GM06990 (cell line): Measurements from ENCODE around the gene PNO1.

Experiments used
- DNase-seq: peaks from one replicate; pipeline ENCODE4 v3.0.0-alpha.2; 2011; ENCODE audit not compliant: insufficient read length; ENCODE audit errors: extremely low read depth
- H3K27me3 ChIP-seq: replicated peaks from 2 replicates; pipeline ENCODE4 v1.6.0; 2011; ENCODE audit warnings: low read length; ENCODE audit not compliant: control insufficient read depth, insufficient read depth
- H3K36me3 ChIP-seq: 2 replicates; pipeline ENCODE4 v1.5.1; 2011; ENCODE audit warnings: low read length; ENCODE audit not compliant: control insufficient read depth, insufficient read depth
- H3K4me3 ChIP-seq: replicated peaks from 2 replicates; pipeline ENCODE4 v1.5.1; 2011; ENCODE audit warnings: low read depth, mild to moderate bottlenecking, control low read depth, low read length
- TF ChIP-seq, protein P1 (sequence below): IDR thresholded peaks from 2 replicates; pipeline ENCODE4 v1.5.1; 2011; ENCODE audit warnings: low read length, control low read depth, mild to moderate bottlenecking, inconsistent platforms; ENCODE audit not compliant: insufficient read depth, poor library complexity, severe bottlenecking

PNO1 gene

DNA sequence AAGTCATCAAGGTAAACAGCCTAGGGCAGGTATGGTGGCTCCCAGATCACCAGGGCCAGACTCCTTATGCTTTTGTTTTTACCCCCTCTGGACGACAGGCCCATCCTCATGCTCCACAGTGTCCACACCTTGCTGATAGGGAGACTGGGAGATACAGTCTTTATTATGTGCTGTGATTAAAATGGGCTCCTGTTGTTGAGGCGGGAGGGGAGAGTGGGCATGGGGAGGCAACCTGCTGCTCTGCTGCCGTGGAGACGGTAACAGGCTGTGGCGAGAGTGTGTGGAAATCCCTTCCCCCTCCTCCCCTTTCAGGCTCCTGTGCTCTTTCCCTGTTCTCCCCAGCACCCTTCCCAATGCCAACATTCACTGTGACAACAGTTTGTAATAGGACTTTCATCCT, 38.2 kb upstream of the PNO1 start:
- no peak overlapping the region for H3K4me3 ChIP-seq
- DNase-seq, result no peak
- no peaks in the 10 kb centered on the region for H3K36me3 ChIP-seq
- TF ChIP-seq, protein P1, sequence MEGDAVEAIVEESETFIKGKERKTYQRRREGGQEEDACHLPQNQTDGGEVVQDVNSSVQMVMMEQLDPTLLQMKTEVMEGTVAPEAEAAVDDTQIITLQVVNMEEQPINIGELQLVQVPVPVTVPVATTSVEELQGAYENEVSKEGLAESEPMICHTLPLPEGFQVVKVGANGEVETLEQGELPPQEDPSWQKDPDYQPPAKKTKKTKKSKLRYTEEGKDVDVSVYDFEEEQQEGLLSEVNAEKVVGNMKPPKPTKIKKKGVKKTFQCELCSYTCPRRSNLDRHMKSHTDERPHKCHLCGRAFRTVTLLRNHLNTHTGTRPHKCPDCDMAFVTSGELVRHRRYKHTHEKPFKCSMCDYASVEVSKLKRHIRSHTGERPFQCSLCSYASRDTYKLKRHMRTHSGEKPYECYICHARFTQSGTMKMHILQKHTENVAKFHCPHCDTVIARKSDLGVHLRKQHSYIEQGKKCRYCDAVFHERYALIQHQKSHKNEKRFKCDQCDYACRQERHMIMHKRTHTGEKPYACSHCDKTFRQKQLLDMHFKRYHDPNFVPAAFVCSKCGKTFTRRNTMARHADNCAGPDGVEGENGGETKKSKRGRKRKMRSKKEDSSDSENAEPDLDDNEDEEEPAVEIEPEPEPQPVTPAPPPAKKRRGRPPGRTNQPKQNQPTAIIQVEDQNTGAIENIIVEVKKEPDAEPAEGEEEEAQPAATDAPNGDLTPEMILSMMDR, result no peak
- H3K27me3 ChIP-seq, result no peaks in the 10 kb centered on the region

DNA sequence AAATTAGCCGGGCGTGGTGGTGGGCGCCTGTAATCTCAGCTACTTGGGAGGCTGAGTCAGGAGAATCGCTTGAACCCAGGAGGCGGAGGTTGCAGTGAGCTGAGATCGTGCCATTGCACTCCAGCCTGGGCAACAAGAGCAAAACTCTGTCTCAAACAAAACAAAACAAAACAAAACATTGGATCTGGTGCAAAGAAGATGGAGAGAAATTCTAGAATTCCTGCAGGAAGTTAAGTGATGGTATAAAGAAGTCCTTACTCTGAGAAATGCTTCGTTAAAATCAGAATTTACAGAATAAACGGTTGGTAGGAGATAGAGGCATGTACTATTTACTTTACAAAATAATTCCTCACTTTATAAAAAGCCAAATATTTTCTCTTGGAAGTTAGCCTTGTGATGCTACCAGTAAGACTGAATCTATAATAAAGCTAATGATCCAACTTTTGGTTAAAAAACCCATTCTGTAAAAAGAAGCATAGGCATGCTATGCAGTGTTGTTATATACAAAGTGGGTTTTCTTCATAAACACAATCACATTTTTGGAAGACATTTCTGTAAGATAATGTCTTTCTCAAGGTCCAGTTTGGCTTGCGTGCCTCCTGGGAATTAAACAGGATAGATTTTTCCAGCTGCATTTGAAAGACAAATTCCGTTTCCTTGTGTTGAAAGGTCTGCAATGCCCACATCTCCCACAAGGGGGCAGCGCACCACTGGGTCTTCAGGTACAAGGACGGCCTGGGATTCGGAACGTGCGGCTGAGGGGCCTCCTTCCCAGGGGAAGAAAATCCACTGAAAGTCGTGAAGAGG, 35.6 kb upstream of the PNO1 start:
- Histone ChIP-seq H3K36me3 (no peaks in the 10 kb centered on the region), H3K27me3 (no peaks in the 10 kb centered on the region), H3K4me3 (no peak overlapping the region; the same call in 1 of the 2 replicates)
- TF ChIP-seq, protein P1, result peak; percentile 97
- peak; percentile 40 for DNase-seq

DNA sequence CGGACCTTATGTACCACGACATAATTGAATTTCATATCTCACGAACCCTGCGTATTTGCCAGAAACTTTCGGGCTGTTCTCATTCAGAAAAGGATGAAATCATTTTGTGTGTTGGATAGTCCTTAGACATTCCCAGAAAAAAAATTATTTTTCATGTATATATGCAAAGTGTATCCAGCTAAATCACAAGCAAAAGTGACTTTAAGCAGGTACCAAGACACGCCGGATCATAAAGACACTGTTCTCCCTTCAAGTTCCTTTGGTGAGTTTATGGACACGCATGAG, 35.1 kb upstream of the PNO1 start:
- no peaks in the 10 kb centered on the region for H3K36me3 ChIP-seq
- DNase-seq, result no peak
- H3K4me3 ChIP-seq, result no peak overlapping the region
- TF ChIP-seq, protein P1, result no peak
- no peaks in the 10 kb centered on the region for H3K27me3 ChIP-seq

DNA sequence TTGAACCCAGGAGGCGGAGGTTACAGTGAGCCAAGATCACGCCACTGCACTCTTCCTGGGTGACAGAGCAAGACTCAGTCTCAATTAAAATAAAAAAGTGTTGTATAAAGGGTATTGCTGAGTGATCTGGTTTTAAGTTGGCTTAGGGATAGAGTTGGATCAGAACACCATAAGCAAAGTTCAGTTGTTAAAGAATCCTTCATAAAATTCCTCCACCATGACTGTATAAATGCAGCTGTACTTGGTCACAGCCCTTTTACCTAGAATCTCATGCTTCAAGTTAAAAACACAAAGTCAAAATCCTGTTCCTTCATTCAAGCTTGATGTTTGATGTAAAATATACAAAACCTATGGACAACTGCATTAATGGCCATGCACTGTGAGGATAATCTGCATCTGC, 33.4 kb upstream of the PNO1 start:
- Histone ChIP-seq H3K27me3 (no peaks in the 10 kb centered on the region), H3K4me3 (no peak overlapping the region), H3K36me3 (no peaks in the 10 kb centered on the region)
- TF ChIP-seq, protein P1, result no peak
- no peak for DNase-seq

DNA sequence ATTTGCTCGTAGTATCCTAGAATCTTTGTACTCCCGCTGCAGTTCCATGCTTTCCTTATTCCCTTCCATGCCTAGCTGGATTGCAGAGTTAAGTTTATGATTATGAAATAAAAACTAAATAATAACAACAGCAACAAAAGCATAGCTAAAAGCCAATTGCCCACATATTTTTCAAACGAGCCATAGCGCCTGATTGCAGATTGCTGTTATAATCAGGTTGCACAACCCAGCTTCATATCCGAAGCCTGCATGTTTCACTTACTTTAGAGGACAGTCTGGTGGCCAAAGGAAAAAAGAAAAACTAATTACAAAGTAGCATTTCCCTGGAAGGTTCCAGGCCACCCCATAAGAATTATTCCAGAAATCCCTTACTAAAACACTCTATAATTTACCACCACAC, 31.9 kb upstream of the PNO1 start:
- Histone ChIP-seq H3K27me3 (no peaks in the 10 kb centered on the region), H3K36me3 (no peaks in the 10 kb centered on the region), H3K4me3 (no peak overlapping the region)
- DNase-seq, result no peak
- TF ChIP-seq, protein P1, result no peak

DNA sequence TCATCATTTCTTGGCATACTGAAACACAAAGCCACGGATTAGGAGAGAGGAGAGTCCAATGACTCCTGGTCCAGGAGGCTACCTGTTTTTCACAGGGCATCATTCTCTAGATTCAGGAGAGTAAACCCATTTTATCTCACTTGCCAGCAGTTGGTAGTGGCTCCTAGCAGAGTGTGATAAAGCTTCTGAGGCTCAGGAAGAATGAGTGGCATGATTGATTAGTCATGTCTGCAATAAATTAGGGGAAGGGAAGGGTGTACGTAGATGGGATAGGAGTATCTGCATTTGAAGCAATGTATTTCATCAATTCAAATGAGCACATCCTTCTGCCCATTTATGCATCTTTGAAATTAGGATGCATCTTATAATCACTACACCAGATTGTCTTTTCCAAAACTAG, 31.1 kb upstream of the PNO1 start:
- Histone ChIP-seq H3K4me3 (no peak overlapping the region), H3K36me3 (no peaks in the 10 kb centered on the region), H3K27me3 (no peaks in the 10 kb centered on the region)
- no peak for DNase-seq
- TF ChIP-seq, protein P1, result no peak
